OCI-LY3 (cell line): Measurements from ENCODE around the gene EGFL7.

Experiments used
- CTCF ChIP-seq: fragments of 200-600, 300-600 bp; sonication (generic); IDR thresholded peaks from 2 replicates; pipeline ENCODE4 v1.5.1; 2014; ENCODE audit warnings: antibody characterized with exemption, low read length, low read depth
- EZH2phosphoT487 ChIP-seq: fragments of 200-600 bp; shearing (Covaris generic); IDR thresholded peaks from 2 replicates; pipeline ENCODE4 v1.6.1; 2018; ENCODE audit warnings: antibody characterized with exemption, mixed run types, low read depth

GRCh38 chr9:136721339-136722092, 58.8 kb downstream of the EGFL7 start:
- no peak for TF ChIP-seq CTCF
- TF ChIP-seq EZH2phosphoT487 = no peak
